Keratinocyte (primary cell): ENCODE results near the gene TNS4. TPM values are rescaled to one million over a fixed set of nuclear protein-coding genes. Genes with fewer than 3 reads are reported as not detected.

ENCODE experiments used
- DNase-seq: peaks from one replicate; pipeline ENCODE4 v3.0.0-alpha.2; 2011; ENCODE audit warnings: low read depth, missing footprints, low spot score
- FAIRE-seq: peaks from 2 replicates; lab custom pipeline; 2011; peaks lifted over from hg19 to GRCh38; lab: Jason Lieb, UNC
- H2AFZ ChIP-seq: 2 replicates; pipeline ENCODE4 v1.6.0; 2012; ENCODE audit warnings: low read length, control low read depth, inconsistent platforms; ENCODE audit not compliant: control insufficient read depth
- H3K27ac ChIP-seq: 2 replicates; pipeline ENCODE4 v1.5.1; 2011; ENCODE audit warnings: low read length; ENCODE audit not compliant: control insufficient read depth, insufficient read depth
- H3K27me3 ChIP-seq: 3 replicates; pipeline ENCODE4 v1.6.0; 2011; ENCODE audit warnings: low read length; ENCODE audit not compliant: control insufficient read depth, insufficient read depth; ENCODE audit errors: extremely low read depth
- H3K36me3 ChIP-seq, 2 experiments: 2 replicates in 1 of 2; 3 replicates in 1 of 2; pipeline ENCODE4 v1.5.1; 2011; ENCODE audit warnings: low read length in 2 of 2, mild to moderate bottlenecking in 1 of 2; ENCODE audit not compliant: control insufficient read depth in 2 of 2, insufficient read depth in 2 of 2; ENCODE audit errors: extremely low read depth in 1 of 2
- H3K4me1 ChIP-seq: 3 replicates; pipeline ENCODE4 v1.5.1; 2011; ENCODE audit warnings: low read length; ENCODE audit not compliant: control insufficient read depth, insufficient read depth; ENCODE audit errors: extremely low read depth
- H3K4me2 ChIP-seq: 3 replicates; pipeline ENCODE4 v1.6.0; 2011; ENCODE audit warnings: low read depth, low read length; ENCODE audit not compliant: control insufficient read depth, insufficient read depth; ENCODE audit errors: extremely low read depth
- H3K4me3 ChIP-seq, 3 experiments: fragments of 200-600 bp in 1 of 3; sonication (generic) in 1 of 3; 2 replicates in 2 of 3; 3 replicates in 1 of 3; pipeline ENCODE4 v1.5.1; 2011 to 2016; ENCODE audit warnings: low read length in 3 of 3, mild to moderate bottlenecking in 3 of 3, control low read depth in 2 of 3, inconsistent platforms in 1 of 3, low read depth in 1 of 3, mixed read lengths in 1 of 3, mixed run types in 1 of 3, moderate library complexity in 1 of 3; ENCODE audit not compliant: control insufficient read depth in 2 of 3, insufficient read depth in 2 of 3; ENCODE audit errors: extremely low read depth in 1 of 3
- H3K79me2 ChIP-seq: 2 replicates; pipeline ENCODE4 v1.6.0; 2012; ENCODE audit warnings: low read length; ENCODE audit not compliant: control insufficient read depth, insufficient read depth
- H3K9ac ChIP-seq: 3 replicates; pipeline ENCODE4 v1.6.0; 2011; ENCODE audit warnings: low read length; ENCODE audit not compliant: control insufficient read depth, insufficient read depth; ENCODE audit errors: extremely low read depth
- H3K9me1 ChIP-seq: 3 replicates; pipeline ENCODE4 v1.6.0; 2011; ENCODE audit warnings: low read length; ENCODE audit not compliant: control insufficient read depth, insufficient read depth; ENCODE audit errors: extremely low read depth
- H3K9me3 ChIP-seq: 2 replicates; pipeline ENCODE4 v1.5.1; 2012; ENCODE audit warnings: low read depth, low read length; ENCODE audit not compliant: control insufficient read depth
- H4K20me1 ChIP-seq: 3 replicates; pipeline ENCODE4 v1.6.0; 2011; ENCODE audit warnings: low read length; ENCODE audit not compliant: control insufficient read depth, insufficient read depth; ENCODE audit errors: extremely low read depth
- CTCF ChIP-seq, 3 experiments: IDR thresholded peaks in 1 of 3; conservative IDR thresholded peaks in 1 of 3; optimal IDR thresholded peaks in 1 of 3; 2 replicates in 2 of 3; 3 replicates in 1 of 3; pipeline versions ENCODE3 to v1.5.1; 2011; ENCODE audit warnings: low read length in 3 of 3, mild to moderate bottlenecking in 3 of 3, moderate library complexity in 2 of 3, control low read depth in 1 of 3, inconsistent platforms in 1 of 3; ENCODE audit not compliant: insufficient read depth in 2 of 3; ENCODE audit errors: extremely low read depth in 1 of 3
- EZH2 ChIP-seq: IDR thresholded peaks from one replicate; pipeline ENCODE4 v1.6.1; 2012; ENCODE audit warnings: inconsistent platforms, mild to moderate bottlenecking, low read length, moderate library complexity
- dilution Hi-C: fragments of 300-500 bp; cut with MboI; formaldehyde crosslinking; loops from one replicate; pipeline ENCODE4 v1.7.0; 2020; ENCODE audit warnings: low sequenced_read_pairs; ENCODE audit not compliant: extremely low pct_ligation_motif_present
- polyA plus RNA-seq, 5 experiments: library from polyadenylated mRNA; depleted of rRNA in 3 of 5; stranded (reverse) in 3 of 5; stranded (forward) in 1 of 5; unstranded in 1 of 5; fragments of >200 nt; gene quantifications; 1 replicate in 1 of 5; 2 replicates in 3 of 5; 3 replicates in 1 of 5; pipeline versions ENCODE4 v1.2.1 to v1.2.3, GENCODE V29; 2011 to 2012; ENCODE audit warnings: missing spikeins in 2 of 5, low read depth in 1 of 5, low replicate concordance in 1 of 5

The TNS4 gene
- polyA plus RNA-seq, 1 donor (not counting 4 experiments of a cell fraction or from before 2014, with no cell fraction given): 160 TPM

GRCh38 chr17:40450175-40450574 is 51.2 kb downstream of the TNS4 start:
- H3K9me1 ChIP-seq: no peaks in the 10 kb centered on the region
- DNase-seq: no peak
- H4K20me1 ChIP-seq: no peaks in the 10 kb centered on the region
- H3K9ac ChIP-seq: no peak overlapping the region
- no peaks in the 10 kb centered on the region for H3K9me3 ChIP-seq
- H3K27me3 ChIP-seq: peaks cover 39% of the 10 kb centered on the region
- H3K79me2 ChIP-seq: no peaks in the 10 kb centered on the region
- no peak overlapping the region for H2AFZ ChIP-seq
- H3K27ac ChIP-seq: no peak overlapping the region
- peak; percentile 44 for FAIRE-seq
- H3K36me3 ChIP-seq: no peaks in the 10 kb centered on the region
- dilution Hi-C loops: no loop called here
- H3K4me3 ChIP-seq: no peak overlapping the region
- no peak for TF ChIP-seq EZH2
- peak; percentile 70 to 74 (median 73) for TF ChIP-seq CTCF (optimal IDR thresholded peaks at IDR 0.05 in 1 of 3, IDR thresholded peaks at IDR 0.05 in 1 of 3, conservative IDR thresholded peaks at IDR 0.05 in 1 of 3; ENCODE audit: extremely low read depth in 1 of 3, insufficient read depth in 2 of 3, low read length in 3 of 3)
- H3K4me1 ChIP-seq: peaks cover 17% of the 10 kb centered on the region
- no peak overlapping the region for H3K4me2 ChIP-seq

DNA sequence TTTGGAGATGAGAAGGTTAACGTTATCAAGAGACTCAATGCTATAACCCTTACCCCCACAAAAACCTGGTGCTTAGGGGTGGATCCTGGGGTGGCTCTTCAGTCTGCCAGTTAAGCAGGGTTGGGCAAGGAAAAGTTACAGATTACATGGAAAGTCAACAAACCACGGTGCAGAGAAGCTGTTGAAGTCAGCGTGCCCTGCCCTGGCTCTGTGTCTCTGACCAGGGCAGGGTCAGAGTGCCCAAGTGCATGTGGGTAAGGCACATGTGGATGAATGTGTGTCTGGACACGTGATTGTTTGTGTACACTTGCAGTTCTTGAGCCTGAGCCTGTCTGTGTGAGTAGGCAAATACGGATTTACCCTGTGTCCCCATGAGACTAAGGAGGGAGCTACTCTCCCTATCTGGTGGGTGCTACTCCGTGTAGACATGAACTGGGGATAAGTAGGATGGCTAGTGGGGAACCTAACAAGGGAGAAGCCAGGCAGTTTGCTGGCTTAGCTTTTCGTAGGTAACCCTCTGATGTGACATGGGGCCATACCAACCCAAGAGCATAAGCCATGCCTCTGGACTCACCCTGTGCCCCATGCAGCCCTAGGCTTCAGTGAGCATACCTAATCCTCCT is 52.7 kb downstream of the TNS4 start:
- H3K4me2 ChIP-seq: no peak overlapping the region
- dilution Hi-C loops: no loop called here
- no peaks in the 10 kb centered on the region for H3K79me2 ChIP-seq
- FAIRE-seq (no peak), DNase-seq (no peak)
- no peak overlapping the region for H3K4me3 ChIP-seq
- H2AFZ ChIP-seq: no peak overlapping the region
- H3K9me1 ChIP-seq: no peaks in the 10 kb centered on the region
- TF ChIP-seq EZH2: no peak
- TF ChIP-seq CTCF (optimal IDR thresholded peaks at IDR 0.05 in 1 of 3, IDR thresholded peaks at IDR 0.05 in 1 of 3, conservative IDR thresholded peaks at IDR 0.05 in 1 of 3; ENCODE audit: extremely low read depth in 1 of 3, insufficient read depth in 2 of 3, low read length in 3 of 3): no peak
- H3K9ac ChIP-seq: no peak overlapping the region
- peaks cover 51% of the 10 kb centered on the region for H3K27me3 ChIP-seq
- no peaks in the 10 kb centered on the region for H3K9me3 ChIP-seq
- H3K36me3 ChIP-seq: no peaks in the 10 kb centered on the region
- no peak overlapping the region for H3K27ac ChIP-seq
- peaks cover 16% of the 10 kb centered on the region for H3K4me1 ChIP-seq
- no peaks in the 10 kb centered on the region for H4K20me1 ChIP-seq
